Measurements from ENCODE around the gene PID1.

GRCh38 chr2:229239021-229239420 lies 32.1 kb downstream of the PID1 start:
- TF ChIP-seq CTCF (conservative IDR thresholded peaks at IDR 0.05) (no peak), EZH2 (IDR thresholded peaks at IDR 0.05; ENCODE audit: low read depth) (no peak)

Measured in PC-9 (cell line).